HCT116 (cell line): Measurements from ENCODE around the gene KANK2. TPM values are rescaled to one million over a fixed set of nuclear protein-coding genes. Genes with fewer than 3 reads are reported as not detected.

ENCODE experiments used
- ATAC-seq: fragments of 200-7000 bp; cut with Tn5 transposase; 2 replicates; pipeline ENCODE4 v1.9.1; 2020; ENCODE audit warnings: mild to moderate bottlenecking, moderate library complexity
- BruUV-seq: library from RNA; stranded (reverse); fragments of 400-500 nt; replicated peaks from 2 replicates; lab custom pipeline; 2021; lab: Mats Ljungman, UMichigan
- CTCF ChIA-PET: fragments of 300-600 bp; sonication (Branson Sonifier 250); formaldehyde crosslinking; loops from one replicate; lab custom pipeline; 2021; ENCODE audit warnings: antibody characterized with exemption; lab: Charles Lee
- POLR2A ChIA-PET: fragments of 300-600, 350-600 bp; sonication (Branson Sonifier 250); formaldehyde crosslinking; loops from one replicate; lab custom pipeline; 2021; ENCODE audit warnings: antibody characterized with exemption; lab: Charles Lee
- RAD21 ChIA-PET, 2 experiments: fragments of 300-600 bp; sonication (Branson Sonifier 250); formaldehyde crosslinking; loops; one replicate each; lab custom pipeline; 2023; ENCODE audit warnings: low total read pairs in 2 of 2; ENCODE audit not compliant: uncharacterized antibody in 2 of 2, unreplicated experiment in 2 of 2, low non-redundant PET in 1 of 2; lab: Charles Lee
- DNase-seq: peaks from one replicate; pipeline ENCODE4 v3.0.0-alpha.2; 2010; ENCODE audit warnings: low read depth, low spot score
- H2AFZ ChIP-seq: fragments of 200-600 bp; shearing (Covaris generic), sonication (generic); 2 replicates; pipeline ENCODE4 v1.6.1; 2017; ENCODE audit warnings: low read depth, mixed run types, mixed read lengths, antibody characterized with exemption, low read length; ENCODE audit not compliant: poor library complexity, severe bottlenecking
- H3K27ac ChIP-seq: 2 replicates; pipeline ENCODE4 v1.5.1; 2012; ENCODE audit warnings: low read depth, low read length
- H3K27me3 ChIP-seq: fragments of 200-600 bp; sonication (generic); 2 replicates; pipeline ENCODE4 v1.6.1; 2016; ENCODE audit warnings: mixed run types, low read length, mixed read lengths; ENCODE audit not compliant: insufficient read depth
- H3K36me3 ChIP-seq, 2 experiments: fragments of 200-500 bp in 1 of 2; fragments of 200-600 bp in 1 of 2; sonication (Bioruptor generic) in 1 of 2; sonication (generic) in 1 of 2; 2 replicates each; pipeline versions ENCODE4 v1.5.1 to v1.6.1; 2014 to 2016; ENCODE audit warnings: low read length in 2 of 2, inconsistent platforms in 1 of 2, mixed read lengths in 1 of 2, mixed run types in 1 of 2; ENCODE audit not compliant: insufficient read depth in 2 of 2, control insufficient read depth in 1 of 2
- H3K4me1 ChIP-seq, 2 experiments: fragments of 200-600 bp in 1 of 2; sonication (generic) in 1 of 2; 2 replicates each; pipeline versions ENCODE4 v1.5.1 to v1.6.1; 2012 to 2017; ENCODE audit warnings: low read length in 2 of 2, inconsistent platforms in 1 of 2, mild to moderate bottlenecking in 1 of 2, mixed read lengths in 1 of 2, mixed run types in 1 of 2, moderate library complexity in 1 of 2; ENCODE audit not compliant: insufficient read depth in 2 of 2, control insufficient read depth in 1 of 2
- H3K4me2 ChIP-seq: fragments of 200-600 bp; sonication (generic); 2 replicates; pipeline ENCODE4 v1.6.1; 2017; ENCODE audit warnings: mixed run types, low read length, mixed read lengths
- H3K4me3 ChIP-seq, 2 experiments: fragments of 200-600 bp in 1 of 2; sonication (generic) in 1 of 2; replicated peaks in 1 of 2; 2 replicates each; pipeline ENCODE4 v1.5.1; 2011 to 2016; ENCODE audit warnings: low read length in 2 of 2, control low read depth in 1 of 2, low read depth in 1 of 2, mild to moderate bottlenecking in 1 of 2, mixed read lengths in 1 of 2, mixed run types in 1 of 2
- H3K79me2 ChIP-seq: fragments of 200-600 bp; sonication (generic); 2 replicates; pipeline ENCODE4 v1.6.1; 2017; ENCODE audit warnings: mild to moderate bottlenecking, mixed run types, low read length, moderate library complexity, mixed read lengths; ENCODE audit not compliant: insufficient read depth
- H3K9ac ChIP-seq: fragments of 200-600 bp; sonication (generic); 2 replicates; pipeline ENCODE4 v1.6.1; 2016; ENCODE audit warnings: low read length, mixed read lengths
- H3K9me2 ChIP-seq: fragments of 200-600 bp; sonication (generic), shearing (Covaris generic); 2 replicates; pipeline ENCODE4 v1.6.1; 2017; ENCODE audit warnings: mixed run types, mild to moderate bottlenecking, moderate library complexity; ENCODE audit not compliant: insufficient read depth
- H3K9me3 ChIP-seq, 2 experiments: fragments of 200-500 bp in 1 of 2; fragments of 200-600 bp in 1 of 2; sonication (Bioruptor generic) in 1 of 2; sonication (generic) in 1 of 2; 2 replicates each; pipeline ENCODE4 v1.6.1; 2014 to 2017; ENCODE audit warnings: low read length in 2 of 2, mixed read lengths in 2 of 2, inconsistent platforms in 1 of 2, low read depth in 1 of 2, mild to moderate bottlenecking in 1 of 2, mixed run types in 1 of 2, moderate library complexity in 1 of 2; ENCODE audit not compliant: control insufficient read depth in 1 of 2, insufficient read depth in 1 of 2
- H4K20me1 ChIP-seq: fragments of 200-600 bp; sonication (generic), shearing (Covaris generic); 2 replicates; pipeline ENCODE4 v1.6.1; 2017; ENCODE audit warnings: mixed run types, mild to moderate bottlenecking, moderate library complexity; ENCODE audit not compliant: insufficient read depth
- CBX3 ChIP-seq: IDR thresholded peaks from 2 replicates; pipeline ENCODE4 v1.6.1; 2012; ENCODE audit warnings: low read depth
- CEBPB ChIP-seq: IDR thresholded peaks from 2 replicates; pipeline ENCODE4 v1.6.1; 2012; ENCODE audit warnings: low read depth
- CTCF ChIP-seq, 3 experiments: fragments of 200-600 bp in 1 of 3; sonication (generic) in 1 of 3; IDR thresholded peaks in 2 of 3; conservative IDR thresholded peaks in 1 of 3; 2 replicates each; pipeline ENCODE4 v1.5.1; 2012 to 2017; ENCODE audit warnings: low read depth in 2 of 3, low read length in 2 of 3, antibody characterized with exemption in 1 of 3, borderline replicate concordance in 1 of 3, control low read depth in 1 of 3, mild to moderate bottlenecking in 1 of 3, mixed read lengths in 1 of 3, mixed run types in 1 of 3, moderate library complexity in 1 of 3; ENCODE audit not compliant: insufficient read depth in 1 of 3
- EGR1 ChIP-seq: IDR thresholded peaks from 2 replicates; pipeline ENCODE4 v1.6.1; 2012; ENCODE audit warnings: low read depth
- ELF1 ChIP-seq: IDR thresholded peaks from 2 replicates; pipeline ENCODE4 v1.6.1; 2012; ENCODE audit warnings: low read depth, borderline replicate concordance
- EZH2 ChIP-seq: fragments of 200-600 bp; sonication (generic); IDR thresholded peaks from 2 replicates; pipeline ENCODE4 v1.6.1; 2017; ENCODE audit warnings: antibody characterized with exemption, mixed run types
- EZH2phosphoT487 ChIP-seq: fragments of 200-600 bp; IDR thresholded peaks from 2 replicates; pipeline ENCODE4 v1.6.1; 2018; ENCODE audit warnings: antibody characterized with exemption, borderline replicate concordance
- FOSL1 ChIP-seq: IDR thresholded peaks from 2 replicates; pipeline ENCODE4 v1.6.1; 2012; ENCODE audit warnings: low read depth
- MAX ChIP-seq: IDR thresholded peaks from 2 replicates; pipeline ENCODE4 v1.6.1; 2012
- POLR2A ChIP-seq: IDR thresholded peaks from 2 replicates; pipeline ENCODE4 v1.7.0; 2011; ENCODE audit warnings: borderline replicate concordance; ENCODE audit not compliant: insufficient read depth, insufficient read length; ENCODE audit errors: extremely low read depth
- POLR2AphosphoS5 ChIP-seq: IDR thresholded peaks from 2 replicates; pipeline ENCODE4 v1.6.1; 2011; ENCODE audit warnings: mild to moderate bottlenecking, low read depth, low read length, moderate library complexity
- REST ChIP-seq: IDR thresholded peaks from 2 replicates; pipeline ENCODE4 v1.6.1; 2012; ENCODE audit warnings: low read depth
- SIN3A ChIP-seq: IDR thresholded peaks from 2 replicates; pipeline ENCODE4 v1.6.1; 2012; ENCODE audit warnings: low read depth
- SP1 ChIP-seq: IDR thresholded peaks from 2 replicates; pipeline ENCODE4 v1.6.1; 2012; ENCODE audit warnings: low read depth
- SRF ChIP-seq: IDR thresholded peaks from 2 replicates; pipeline ENCODE4 v1.6.1; 2012; ENCODE audit warnings: low read depth
- TCF7L2 ChIP-seq: IDR thresholded peaks from 2 replicates; pipeline ENCODE4 v1.7.0; 2011; ENCODE audit warnings: borderline replicate concordance, inconsistent platforms; ENCODE audit not compliant: insufficient read depth, insufficient read length; ENCODE audit errors: extremely low read depth
- YY1 ChIP-seq: IDR thresholded peaks from 2 replicates; pipeline ENCODE4 v1.6.1; 2011; ENCODE audit warnings: low read length, low read depth, moderate library complexity, mild to moderate bottlenecking; ENCODE audit not compliant: insufficient replicate concordance; ENCODE audit errors: extremely low read depth
- ZBTB33 ChIP-seq: IDR thresholded peaks from 2 replicates; pipeline ENCODE4 v1.6.1; 2011; ENCODE audit warnings: mild to moderate bottlenecking, low read length, moderate library complexity; ENCODE audit not compliant: insufficient replicate concordance; ENCODE audit errors: extremely low read depth
- ZFX ChIP-seq: fragments of 450-650 bp; IDR thresholded peaks from 2 replicates; pipeline ENCODE4 v1.6.1; 2017
- ZNF274 ChIP-seq: fragments of 200-500 bp; sonication (Bioruptor generic); IDR thresholded peaks from 2 replicates; pipeline ENCODE4 v1.6.1; 2014; ENCODE audit warnings: mild to moderate bottlenecking, low read depth, low read length, inconsistent platforms
- intact Hi-C: fragments of 100-400 bp; cut with micrococcal nuclease; formaldehyde crosslinking; loops from 2 replicates; pipeline ENCODE4 v1.10.0; 2022
- total RNA-seq: library from RNA; stranded (reverse); gene quantifications from one replicate; pipeline ENCODE4 v1.2.1, GENCODE V29; 2021; ENCODE audit not compliant: unreplicated experiment

KANK2 gene
- total RNA-seq, 1 experiment from 2014 or later: 43.6 TPM

- no TSS peak for BruUV-seq
- no peak overlapping the region for H3K4me2 ChIP-seq
- peaks cover 0 to under 1% of the 10 kb centered on the region in 2 experiments; a peak in 1 of 4 replicates for H3K4me1 ChIP-seq
- intact Hi-C loops: no loop called here
- POLR2A ChIA-PET: no interaction called here
- RAD21 ChIA-PET: no interaction called here
- DNase-seq (no peak), ATAC-seq (no peak)
- H3K9me3 ChIP-seq: no peaks in the 10 kb centered on the region
- H3K79me2 ChIP-seq: no peaks in the 10 kb centered on the region
- no peak for TF ChIP-seq EZH2
- TF ChIP-seq YY1: no peak
- no peak for TF ChIP-seq EZH2phosphoT487
- TF ChIP-seq POLR2A: no peak
- no peak for TF ChIP-seq SRF
- no peak for TF ChIP-seq CTCF (IDR thresholded peaks at IDR 0.05 in 2 of 3, conservative IDR thresholded peaks at IDR 0.05 in 1 of 3; ENCODE audit: borderline replicate concordance in 1 of 3, insufficient read depth in 1 of 3, low read depth in 2 of 3, low read length in 2 of 3)
- no peak for TF ChIP-seq FOSL1
- TF ChIP-seq ZFX: no peak
- TF ChIP-seq ZNF274: no peak
- no peak for TF ChIP-seq REST
- TF ChIP-seq SP1: no peak
- no peak for TF ChIP-seq CBX3
- no peak for TF ChIP-seq MAX
- TF ChIP-seq SIN3A: no peak
- no peak for TF ChIP-seq ZBTB33
- TF ChIP-seq TCF7L2: no peak
- TF ChIP-seq CEBPB: no peak
- no peak for TF ChIP-seq ELF1
- no peak for TF ChIP-seq EGR1
- no peak for TF ChIP-seq POLR2AphosphoS5
- 0 out of 4 replicates have a peak, but pooled peaks cover 0 to 4% of the 10 kb centered on the region in 2 experiments for H3K36me3 ChIP-seq
- no peaks in the 10 kb centered on the region for H4K20me1 ChIP-seq
- no peak overlapping the region for H3K4me3 ChIP-seq
- H2AFZ ChIP-seq: no peak overlapping the region
- H3K9ac ChIP-seq: no peak overlapping the region
- H3K27me3 ChIP-seq: no peaks in the 10 kb centered on the region
- H3K27ac ChIP-seq: no peak overlapping the region
- no peaks in the 10 kb centered on the region for H3K9me2 ChIP-seq
- CTCF ChIA-PET: no interaction called here
Observed at GRCh38 chr19:11233073-11233472, 35.7 kb upstream of the KANK2 start.
